GM12892 (cell line): ENCODE data around the gene CDH18.

Source experiments
- POLR2A ChIP-seq: IDR thresholded peaks from 2 replicates; pipeline ENCODE4 v1.6.1; 2011; ENCODE audit warnings: low read depth, low read length, control low read depth
- POLR2AphosphoS5 ChIP-seq: IDR thresholded peaks from 2 replicates; pipeline ENCODE4 v1.6.1; 2011; ENCODE audit warnings: low read depth, low read length, control low read depth

DNA sequence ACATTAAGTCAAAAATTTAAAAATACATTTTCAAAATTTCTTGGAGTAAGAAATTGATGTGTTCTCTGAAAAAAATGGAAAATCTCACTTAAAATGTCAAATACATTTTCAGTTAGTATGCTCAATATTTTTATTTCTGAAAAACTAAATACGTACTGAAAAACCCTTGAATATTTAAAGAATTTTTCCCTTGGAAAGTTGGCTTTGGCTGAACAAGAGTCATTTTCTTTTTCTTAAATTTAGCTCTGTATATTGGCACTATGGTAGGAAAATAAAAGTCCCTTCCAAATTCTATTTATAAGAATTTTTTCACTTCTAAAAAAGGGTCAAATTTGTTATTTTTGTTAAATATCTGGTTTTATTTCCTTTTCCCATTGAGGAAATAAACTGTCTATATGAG lies 29.0 kb upstream of the CDH18 start:
- TF ChIP-seq POLR2A (no peak), POLR2AphosphoS5 (no peak)
